ENCODE results near the gene KCNC1.

KCNC1 gene

DNA sequence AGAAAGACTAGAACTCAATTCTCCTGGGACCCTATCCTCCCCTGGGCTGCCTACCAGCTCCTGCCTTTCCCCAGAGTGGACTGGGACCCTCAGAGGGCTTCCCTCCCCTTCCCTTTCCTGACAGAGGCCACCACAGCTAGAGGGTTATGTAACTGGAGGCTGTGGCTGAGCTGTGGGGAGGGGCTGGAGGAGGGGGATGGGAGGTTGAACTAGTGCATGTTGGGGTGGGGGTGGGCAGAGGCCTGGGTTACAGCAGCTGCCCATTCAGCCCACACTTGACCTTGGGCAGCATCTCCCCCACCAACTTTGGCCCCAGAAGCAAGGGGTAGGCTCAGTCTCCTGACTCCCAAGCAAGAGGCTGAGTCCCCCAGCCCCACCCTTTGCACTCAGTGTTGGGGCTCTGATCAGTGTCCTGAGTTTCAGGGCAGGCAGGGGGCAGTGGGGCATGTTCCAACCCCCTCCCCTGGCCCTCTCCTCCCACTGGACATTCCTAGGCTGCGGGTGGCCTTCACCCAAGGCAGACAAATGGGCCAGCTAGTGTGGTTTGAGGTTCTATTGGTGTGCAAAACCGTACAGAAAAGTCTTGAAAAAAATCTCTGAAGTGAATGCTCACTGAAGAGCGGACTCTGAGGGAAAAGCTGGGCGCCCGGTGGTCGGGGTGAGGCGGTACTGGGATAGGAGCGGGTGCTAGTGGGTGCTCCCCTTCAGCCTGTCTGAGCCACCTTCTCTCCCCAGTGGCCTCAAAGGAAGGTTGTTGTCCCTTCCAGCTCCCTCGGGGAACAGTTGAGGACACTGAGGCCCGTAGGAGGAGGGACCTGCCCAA is 3.8 kb downstream of the KCNC1 start:
- DNase-seq = no peak

DNA sequence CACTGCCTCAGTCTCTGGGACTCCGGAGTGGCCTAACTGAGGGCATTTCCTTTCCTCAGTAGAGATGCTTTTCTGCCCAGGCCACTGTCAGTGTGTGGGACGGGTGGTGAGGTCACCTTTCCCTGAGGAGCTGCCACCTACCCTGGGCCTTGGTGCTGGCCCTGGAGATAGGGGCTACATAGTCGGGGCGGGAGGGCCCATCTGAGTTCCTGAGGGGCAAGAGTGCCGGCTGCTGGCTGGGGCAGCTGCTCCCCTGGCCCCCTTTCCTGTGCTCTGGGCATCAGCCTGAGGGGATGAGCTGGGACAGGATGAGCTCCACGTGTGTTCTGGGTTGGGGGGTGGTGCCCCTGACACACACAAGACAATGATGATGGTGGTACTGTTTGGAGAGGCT is 5.4 kb downstream of the KCNC1 start:
- no peak for DNase-seq

DNA sequence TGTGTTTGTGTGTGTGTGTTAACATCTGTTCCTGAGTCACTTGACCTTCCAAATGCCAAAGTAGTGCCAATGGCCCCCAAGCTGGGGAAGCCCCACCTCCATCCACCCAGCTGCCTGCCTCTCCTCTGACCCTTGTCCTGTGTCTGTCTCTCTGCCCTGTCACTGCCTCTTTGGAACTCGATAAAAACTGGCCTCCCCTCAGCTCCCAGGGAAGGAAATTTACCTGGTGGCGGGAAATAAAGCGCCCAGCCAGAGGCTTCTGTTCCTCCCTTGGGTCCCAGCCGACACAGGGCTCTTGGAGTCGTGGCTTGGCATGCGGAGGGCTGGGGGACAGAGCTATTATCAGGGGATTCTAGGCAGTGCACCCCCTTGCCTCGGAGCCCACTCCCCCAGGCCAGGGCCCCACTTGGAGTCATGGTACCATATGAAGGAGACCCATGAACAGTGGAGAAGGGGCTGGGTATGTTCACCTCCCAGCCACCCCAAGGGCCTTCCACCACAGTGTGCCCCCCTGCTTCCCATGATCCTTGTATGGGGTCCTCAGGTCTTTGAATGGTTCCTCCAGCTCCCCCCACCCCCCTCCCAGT is 6.2 kb downstream of the KCNC1 start:
- no peak for DNase-seq

DNA sequence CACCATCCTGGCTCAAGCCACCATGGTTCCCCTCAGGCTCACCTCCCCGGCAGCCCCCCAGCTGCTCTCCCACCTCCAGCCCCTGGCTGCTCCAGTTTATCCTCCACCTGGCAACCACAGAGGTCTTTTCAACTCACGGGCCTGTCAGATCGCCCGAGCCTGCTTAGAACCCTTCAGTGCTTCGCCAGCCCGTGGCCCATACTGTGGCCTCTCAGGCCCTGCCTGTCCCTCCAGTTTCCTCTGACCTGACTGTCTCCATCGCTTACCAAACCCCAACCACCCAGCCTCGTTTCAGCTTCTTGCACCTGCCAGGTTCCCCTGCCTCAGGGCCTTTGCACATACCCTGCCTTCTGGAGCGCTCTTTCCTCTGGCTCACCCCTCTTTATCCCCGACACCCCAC is 6.9 kb downstream of the KCNC1 start:
- no peak for DNase-seq

DNA sequence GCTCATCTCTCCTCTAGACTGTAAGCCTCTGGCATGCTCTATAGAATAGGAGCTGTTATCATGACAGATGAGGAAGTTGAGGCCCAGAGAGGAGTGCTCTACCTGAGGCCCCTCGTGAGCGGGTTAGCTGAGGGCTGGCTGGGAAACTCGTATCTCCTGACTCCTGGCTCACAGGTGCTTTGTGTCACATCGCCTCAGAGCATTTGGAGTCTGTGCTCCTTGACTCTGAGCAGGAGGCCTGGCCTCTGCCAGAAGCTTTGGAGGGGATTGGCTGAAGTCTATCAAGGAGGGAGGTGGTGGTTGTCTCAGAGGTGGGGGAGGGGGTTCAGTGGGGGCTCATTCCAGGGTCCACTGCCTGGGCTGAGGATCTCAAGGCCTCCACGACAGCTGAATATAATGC is 7.4 kb downstream of the KCNC1 start:
- DNase-seq = no peak

DNA sequence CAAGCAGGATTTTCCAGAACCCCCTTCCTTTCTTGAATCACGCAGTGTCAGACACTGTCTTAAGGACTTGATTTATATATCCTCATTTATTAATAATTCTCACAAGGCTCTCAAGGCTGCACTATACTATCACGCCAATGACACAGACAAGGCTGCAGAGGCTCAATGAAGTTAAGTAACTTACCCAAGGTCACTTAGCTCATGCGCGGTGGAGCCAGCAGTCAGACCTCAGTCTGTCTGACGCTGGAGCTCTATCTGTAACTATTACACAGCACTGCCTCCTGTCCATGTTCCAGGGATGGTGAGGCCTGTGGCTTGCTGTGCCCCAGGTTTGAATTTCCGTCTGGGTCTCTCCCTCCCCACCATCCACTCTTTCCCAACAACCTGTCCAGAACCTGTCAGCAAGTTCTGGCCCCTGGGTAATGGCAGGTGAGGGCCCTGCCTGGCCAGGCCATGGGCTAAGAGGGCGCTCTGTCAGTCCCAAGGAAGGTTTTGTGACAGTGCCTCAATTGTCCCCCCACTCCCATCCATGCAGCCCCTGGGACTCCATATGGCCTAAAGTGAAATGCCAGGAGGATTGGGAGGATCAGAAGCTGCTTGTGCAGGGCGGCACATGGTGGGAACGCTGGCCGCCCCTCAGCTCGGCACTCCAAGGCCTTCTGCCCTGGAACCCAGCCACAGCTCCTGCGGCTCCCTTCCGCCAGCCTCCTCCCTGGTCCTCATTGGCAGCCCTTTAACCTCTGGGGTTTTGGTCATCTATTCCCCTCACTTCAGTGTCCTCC is 8.6 kb downstream of the KCNC1 start:
- no peak for DNase-seq

DNA sequence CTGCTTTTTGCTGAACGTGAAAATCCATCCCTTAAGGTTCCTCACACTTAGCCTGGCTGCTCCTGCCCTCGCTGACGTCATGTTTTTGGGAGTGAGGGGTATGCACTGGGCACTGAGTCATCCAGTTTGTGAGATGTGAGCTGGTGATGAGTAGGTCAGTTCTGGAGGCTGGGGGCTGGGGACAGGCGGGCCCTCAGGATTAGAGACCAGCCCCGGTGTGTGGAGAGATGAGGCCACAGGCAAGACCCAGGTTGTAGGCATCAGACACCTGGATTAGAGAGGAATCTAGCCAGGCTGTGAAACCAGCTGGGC is 9.2 kb downstream of the KCNC1 start:
- no peak for DNase-seq

DNA sequence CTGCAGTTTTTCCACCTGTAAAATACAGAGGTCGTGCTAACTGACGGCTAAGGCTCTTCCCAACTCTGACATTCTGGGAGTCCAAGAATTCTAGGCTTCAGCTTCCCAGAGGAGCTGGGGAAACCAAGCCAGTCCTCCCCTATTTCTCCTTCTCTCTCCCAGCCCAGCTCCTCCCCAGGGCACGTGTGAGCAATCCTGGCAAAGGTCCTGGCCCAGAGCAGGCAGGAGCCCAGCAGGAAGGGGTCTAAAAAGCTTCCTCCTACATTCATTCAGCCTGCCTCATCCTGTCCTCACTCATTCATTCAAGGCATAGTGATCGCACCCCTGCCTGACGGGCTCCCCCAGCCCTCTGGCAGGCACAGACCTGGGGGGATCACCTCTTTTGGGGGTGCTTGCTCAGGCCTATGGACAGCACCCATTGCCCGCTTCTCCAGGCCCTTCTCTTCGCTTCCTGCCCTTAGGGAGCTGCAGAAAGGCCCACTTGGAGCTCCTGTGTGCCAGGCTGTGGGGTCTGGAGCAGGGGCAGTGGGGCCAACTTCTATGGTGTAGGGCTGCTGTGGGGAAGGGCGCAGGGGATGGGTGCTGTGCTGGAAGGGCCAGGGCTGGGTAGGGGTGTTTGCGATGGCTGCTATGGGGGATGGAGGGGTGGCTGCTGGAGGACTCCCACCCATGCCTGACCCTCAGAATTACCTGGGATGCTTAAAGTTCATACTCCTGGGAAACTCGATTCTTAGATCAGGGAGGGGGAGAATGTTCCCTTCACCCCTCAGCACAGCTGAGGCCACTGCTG is 9.8 kb downstream of the KCNC1 start:
- no peak for DNase-seq

DNA sequence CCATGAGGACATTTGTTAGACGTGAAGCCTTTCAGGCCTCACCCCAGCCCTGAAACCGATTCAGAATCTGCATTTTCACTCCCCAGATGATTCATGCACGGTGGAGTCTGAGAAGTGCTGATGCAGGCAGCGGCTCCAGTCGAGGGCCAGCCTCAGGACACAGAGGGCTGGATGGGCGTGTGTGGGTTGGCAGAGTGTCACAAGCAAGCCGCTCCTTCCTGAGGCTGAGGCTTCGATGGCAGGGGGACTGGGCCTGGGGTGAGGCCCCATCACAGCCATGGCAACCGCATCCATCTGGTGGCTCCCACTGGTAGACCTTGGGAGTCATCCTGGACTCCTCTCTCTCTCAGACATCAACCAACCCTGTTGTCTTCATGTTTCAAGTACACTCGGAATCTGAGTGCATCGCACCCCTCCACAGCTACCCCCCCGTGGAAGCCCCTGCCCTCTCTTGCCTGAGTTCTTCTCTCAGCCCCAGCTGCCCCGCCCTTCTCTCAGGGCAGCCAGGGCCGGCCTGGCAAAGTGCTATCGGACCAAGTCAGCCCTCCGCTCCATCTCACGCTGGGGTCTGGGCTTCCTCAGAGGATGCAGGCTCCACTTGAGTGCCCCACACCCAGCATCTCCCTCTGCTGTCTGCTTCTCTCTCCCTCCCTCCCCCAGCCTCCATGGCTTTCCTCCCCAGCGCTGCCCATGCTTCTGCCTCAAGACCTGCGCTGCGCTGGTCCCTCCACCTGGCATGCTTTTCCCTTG is 10.6 kb downstream of the KCNC1 start:
- no peak for DNase-seq

DNA sequence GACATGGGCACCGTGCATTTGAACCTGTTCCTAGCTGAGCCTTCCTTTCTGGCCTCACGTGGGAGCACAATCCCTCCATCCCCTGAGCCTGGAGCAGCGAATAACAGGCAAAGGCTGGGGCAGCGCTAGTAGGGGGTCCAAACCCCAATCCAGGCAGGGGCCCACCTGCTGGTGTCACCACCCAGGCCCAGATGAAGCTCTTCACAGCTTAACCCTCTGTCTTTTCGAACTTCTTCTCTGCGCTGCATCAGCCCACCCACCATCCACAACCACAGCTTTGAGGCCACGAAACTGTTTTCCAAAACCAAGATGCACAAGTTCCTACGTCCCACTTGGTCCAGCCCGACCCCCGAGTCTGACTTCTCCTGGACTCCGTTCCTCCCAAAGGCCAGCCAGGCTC is 11.5 kb downstream of the KCNC1 start:
- DNase-seq = no peak

DNA sequence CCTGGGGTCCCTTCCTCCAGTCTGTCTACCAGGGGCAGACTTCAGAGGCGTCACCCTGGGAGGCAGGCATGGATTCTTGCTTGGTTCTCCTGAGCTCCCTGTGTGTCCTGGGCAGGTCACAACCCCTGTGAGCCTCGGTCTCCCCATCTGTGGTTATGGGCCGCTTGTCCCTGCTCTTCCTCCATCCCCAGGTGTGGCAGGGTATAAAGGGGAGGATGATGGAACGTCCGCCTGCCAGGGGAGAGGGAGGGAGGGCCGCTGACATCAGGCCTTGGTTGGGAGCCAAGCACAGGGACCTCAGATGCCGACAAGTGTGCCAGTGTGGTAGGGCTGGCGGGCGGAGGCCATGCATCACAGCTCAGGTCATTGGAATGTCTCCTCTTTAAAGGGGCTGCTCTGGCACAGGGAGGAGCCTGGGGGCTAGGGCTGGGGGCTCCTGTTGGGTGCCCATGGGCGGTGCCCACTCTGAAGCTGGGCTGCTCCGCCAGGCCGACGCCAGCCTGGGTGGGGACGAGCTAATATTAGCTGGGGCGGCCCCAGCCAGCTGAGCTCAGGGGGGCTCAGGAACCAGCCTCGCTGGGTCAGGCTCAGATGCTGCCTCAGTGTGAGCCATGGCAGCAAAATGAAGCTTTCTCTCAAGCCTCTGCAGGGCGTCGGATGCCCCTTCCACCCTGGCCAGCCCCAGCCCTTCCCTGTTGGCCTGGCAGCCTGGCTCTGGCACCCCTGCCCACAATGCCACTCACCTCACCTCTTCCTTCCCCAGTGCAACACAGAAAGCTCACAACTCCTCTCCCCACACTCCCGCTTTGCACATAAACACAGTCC is 12.8 kb downstream of the KCNC1 start:
- no peak for DNase-seq

DNA sequence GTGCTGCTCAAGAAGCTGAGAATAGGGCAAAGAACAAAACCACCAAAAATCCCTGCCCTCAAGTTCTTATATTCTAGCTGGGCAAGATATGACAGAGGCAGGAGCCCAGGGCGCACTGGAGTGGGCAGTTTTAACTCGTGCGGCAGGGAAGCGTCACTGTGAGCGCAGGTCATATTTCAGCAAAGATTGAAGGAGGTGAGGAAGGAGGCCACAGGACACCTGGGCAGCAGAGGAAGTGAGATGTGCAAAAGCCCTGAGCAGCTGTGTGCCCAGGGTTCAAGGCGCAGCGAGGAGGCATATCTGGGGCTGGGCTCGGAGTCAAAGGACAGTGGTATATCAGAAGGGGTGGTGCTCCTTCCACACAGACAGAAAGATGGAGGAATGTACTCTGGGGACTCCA is 13.5 kb downstream of the KCNC1 start:
- DNase-seq = no peak

DNA sequence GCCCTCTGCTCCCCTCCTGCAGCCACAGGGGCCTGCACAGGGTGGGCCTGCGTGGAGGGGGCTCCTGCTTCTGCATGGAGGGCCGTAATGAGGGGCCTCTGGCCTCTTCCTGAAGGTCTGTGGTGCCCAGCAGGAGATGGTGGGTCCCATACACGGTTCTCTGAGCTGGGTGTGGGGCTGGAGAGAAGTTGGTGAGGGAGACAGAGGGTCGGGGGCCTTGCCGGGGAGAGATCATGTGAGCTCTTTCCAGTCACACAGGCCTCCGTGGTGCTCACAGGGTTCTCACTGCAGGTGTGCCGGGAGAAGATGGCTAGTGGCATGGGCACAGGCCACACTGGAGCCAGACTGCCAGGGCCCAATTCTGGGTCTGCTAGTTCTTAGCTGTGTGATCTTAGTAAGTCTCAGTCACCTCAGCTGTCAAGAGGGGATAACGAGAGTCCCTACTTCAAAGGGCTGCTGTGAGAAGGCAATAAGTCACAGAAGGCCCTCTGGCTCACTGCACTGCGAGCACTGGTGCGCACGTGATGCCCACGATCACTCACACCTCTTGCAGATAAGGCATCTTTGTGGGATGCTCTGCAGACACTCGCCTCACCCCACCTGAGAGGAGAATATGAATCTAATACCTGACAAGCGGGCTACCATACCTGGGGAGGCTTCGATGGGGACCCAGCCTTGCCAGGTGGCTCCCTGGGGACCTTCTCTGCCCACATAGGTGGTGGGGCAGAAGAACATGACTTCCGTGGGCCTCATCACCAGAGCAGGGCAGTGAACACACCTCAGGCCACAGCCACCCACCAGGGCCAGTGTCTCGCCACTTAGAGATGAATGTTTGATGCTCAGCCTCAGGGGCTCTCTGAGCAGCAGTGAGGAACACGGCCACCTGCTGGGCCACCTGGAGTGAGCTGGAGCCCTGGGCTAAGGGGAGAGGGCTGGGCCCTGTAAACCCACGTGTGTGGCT is 14.5 kb downstream of the KCNC1 start:
- no peak for DNase-seq

DNA sequence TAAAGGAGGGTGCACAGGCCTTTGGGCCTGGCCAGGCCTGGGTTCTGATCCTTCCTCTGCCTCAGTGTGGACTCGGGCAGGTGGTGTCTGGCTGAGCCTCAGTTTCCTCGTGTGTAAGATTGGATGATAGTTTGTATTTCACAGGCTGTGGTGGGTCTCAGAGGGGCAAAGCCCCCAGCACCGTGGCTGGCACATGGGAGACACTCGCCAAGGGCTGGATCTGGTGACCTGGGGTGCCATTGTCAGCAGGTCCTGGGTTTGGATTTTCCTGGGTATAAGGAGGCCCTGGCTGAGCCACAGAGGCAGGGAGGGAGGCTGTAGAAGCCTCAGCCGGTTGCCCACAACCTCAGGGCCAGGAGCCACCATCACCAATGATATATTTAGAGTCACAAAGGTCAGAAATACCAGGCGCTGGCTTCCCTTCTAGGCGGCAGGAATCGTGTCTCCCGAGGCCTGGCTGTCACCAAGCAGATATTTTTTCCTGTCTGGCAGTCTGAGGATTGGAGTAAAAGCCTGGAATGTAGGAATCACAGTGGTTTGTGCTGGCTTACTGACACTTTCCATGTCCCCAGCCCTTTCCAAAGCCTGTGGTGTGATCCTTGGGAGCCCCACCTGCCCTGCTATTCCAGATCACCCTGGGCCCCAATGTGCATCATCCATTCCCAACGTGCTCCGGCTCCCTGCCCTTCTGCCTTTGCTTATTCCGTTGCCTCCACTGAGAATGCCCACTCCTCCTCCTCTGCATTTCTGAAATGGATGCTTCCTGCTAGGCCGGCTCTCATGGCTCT is 15.6 kb downstream of the KCNC1 start:
- DNase-seq = no peak

DNA sequence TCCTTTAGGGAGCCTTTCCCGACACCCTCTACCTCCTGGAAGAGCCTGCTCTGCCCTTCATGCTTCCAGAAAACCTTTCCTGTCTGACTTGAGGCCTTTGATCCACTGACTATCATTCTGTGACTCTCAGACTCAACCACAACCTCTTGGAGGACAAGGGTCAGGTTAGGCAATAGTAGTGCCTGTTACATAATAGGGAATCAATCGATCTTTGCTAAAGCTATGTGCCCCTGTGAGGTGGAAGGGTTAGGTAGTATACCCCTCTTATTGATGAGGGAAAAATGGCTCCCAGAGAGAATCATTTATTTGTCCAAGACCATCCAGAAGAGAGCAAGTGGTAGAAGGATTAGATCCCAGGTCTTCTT is 16.2 kb downstream of the KCNC1 start:
- DNase-seq = no peak

DNA sequence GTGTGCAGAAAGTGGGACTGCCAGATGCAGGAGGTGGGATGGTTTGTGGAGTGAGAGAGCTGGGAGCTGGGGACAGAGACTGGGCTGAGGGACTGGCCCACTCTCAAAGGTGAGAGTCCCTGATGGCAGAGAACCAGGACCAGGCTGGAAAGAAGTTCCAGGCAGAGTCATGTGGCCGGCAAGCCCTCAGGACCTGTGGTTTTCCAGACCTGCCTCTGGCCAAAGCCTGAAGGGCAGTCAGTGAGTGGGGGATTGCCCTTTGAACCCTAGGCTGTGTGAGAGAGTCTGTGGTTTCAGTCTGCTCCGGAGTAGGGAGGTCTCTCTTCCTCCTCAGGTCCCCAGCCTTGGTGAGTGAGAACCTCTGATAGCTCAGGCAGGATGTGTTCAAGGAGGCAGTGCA is 17.0 kb downstream of the KCNC1 start:
- no peak for DNase-seq

DNA sequence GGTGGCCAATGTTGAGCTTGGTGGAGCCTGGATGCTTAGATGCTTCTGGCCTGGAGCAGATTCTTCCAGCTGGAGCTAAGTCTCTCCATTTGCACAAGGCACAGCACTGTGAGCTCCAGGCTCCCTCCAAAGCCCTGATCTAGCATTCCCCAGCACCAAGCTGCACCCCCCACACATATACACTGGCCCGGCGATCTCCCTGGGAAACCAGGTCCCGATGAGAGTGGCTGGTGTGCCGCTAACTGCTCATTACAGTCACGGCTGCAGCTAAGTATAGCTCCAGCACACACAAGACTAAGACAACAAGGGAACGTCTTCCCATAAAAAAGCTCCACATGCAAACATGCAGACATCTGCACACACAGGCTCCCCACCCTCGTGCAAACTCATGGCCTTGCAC is 17.6 kb downstream of the KCNC1 start:
- no peak for DNase-seq

DNA sequence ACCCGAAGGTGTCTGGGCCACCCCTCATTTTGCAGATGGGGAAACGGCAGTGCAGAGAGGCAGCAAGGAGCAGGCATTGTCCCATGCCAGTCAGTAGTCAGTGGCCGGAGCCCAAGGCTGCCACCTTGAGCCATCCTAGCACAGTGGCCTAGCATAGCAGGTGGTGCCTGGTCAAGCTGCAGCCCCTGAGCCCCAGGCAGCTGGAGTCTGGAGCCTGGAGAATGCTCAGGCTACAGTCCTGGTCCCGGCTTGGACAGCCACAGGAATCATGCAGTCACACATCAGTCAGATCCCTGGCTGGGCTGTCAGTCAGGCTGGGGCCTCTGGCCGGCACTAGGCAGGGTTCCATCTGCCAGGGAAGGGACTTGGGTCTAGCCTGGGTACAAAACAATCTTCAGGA is 18.6 kb downstream of the KCNC1 start:
- no peak for DNase-seq

DNA sequence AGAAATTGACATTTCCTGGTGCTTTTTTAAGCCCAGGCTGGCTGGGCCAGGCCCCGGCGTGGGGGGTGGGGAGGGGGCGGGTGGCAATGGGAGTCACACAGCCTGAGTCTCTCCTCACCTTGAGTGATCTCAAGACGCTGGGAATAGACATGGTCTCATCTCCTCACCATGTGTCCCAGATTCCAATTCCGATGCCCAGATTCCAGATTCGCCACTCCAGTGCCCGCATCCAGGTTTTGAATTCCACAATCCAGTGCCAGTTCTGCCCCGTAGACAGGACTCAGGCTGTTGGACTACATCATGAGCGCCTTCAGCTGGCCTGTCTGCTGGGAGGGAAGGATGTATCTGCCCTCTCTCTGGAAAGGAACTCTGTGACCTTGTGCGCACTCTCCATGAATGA is 19.1 kb downstream of the KCNC1 start:
- no peak for DNase-seq

DNA sequence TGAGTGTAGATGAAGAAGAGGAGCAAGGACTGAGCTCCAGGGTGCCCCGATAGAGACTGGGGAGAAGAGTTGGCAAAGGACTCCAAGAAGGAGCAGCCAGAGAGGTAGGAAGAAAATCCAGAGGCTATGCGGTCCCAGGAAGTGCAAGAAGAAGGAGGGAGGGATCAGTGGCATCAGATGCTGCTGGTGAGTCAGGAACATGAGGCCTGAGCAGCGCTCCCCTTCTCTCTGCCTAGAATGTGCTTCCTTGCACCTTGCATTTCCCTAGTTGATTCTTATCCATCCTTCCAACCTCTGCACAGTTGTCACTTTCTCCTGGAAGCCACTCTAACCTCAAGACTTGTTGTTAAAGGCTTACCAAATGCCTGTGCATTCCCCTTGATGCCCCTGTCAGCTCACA is 21.3 kb downstream of the KCNC1 start:
- DNase-seq = no peak
